NCI-H146 treated with DMSO at 0.1 percent for 48 hours (cell line): ENCODE data around the gene CRTAC1.

Experiments
- DNase-seq: peaks from one replicate; lab custom pipeline; 2025; ENCODE audit not compliant: unreplicated experiment; lab: John Stamatoyannopoulos, UW

Gene CRTAC1

DNA sequence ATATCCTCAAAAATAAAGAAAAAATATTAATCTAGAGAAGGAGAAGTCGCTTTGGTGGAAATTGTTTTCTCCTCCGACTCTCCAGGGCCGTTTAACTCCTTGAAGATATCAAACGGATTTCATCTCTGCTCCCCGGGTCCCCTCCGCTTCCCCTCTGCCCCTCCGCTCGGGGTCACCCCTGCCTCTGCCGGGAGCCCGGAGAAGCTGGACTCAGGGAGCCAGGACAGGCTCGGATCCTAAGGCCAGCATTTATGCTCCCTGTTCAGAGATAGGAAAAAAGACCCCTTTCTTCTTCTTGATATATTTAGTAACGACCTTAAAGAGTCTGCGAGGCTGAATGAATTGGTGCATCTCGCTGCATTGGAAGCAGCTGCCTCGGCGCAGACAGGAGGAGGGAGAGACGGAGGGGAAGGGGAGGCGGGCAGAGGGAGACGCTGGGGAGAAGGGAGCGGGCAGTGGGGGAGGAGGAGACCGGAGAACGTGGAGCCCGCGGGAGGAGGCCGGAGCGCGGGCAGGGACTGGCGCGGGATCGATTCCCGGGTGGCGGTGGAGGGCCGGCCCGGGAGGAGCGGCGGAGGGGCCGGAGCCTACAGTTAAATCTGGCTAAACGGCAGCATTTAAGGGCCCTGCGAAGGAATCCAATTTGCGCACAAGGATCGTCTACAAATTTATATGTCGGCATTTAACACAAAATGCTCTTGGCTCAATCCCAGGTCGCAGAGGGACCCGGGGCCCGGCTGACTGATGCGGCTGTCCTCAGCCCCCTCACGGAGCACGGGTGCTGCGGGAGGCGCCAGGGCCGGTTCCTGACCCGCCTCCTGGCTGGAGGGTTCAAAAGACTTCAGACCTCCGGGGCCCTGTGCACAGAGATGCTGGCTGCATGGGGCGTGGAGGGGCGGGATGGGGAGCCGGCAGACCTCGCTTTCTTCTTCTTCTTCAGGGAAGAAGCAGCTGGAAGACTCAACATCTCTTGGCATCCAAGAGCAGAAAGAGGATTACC is 55.6 kb downstream of the CRTAC1 start:
- DNase-seq = no peak

DNA sequence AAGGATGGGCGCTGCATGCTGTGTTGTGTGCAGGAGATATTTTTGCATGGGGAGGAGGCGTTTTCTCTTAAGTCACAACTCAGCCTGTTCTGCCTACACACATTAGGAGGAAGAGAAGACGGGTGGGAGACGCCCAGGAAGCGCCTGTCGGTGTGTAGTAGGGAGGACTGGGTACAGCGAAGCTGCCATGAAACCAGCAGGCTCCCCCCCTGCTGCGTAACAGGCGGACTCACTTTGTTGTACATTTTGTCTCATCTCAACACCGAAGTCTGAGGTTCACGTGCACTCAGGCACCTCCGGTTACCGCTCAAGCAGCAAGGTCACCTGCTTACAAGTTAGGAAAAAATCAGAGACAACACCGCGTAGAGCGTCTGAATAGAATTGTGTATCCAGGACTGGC is 56.3 kb downstream of the CRTAC1 start:
- no peak for DNase-seq

GRCh38 chr10:97969538-97970079 is 60.8 kb downstream of the CRTAC1 start:
- DNase-seq = no peak

- DNase-seq = no peak
Measured at GRCh38 chr10:97964748-97965147, 65.7 kb downstream of the CRTAC1 start.

DNA sequence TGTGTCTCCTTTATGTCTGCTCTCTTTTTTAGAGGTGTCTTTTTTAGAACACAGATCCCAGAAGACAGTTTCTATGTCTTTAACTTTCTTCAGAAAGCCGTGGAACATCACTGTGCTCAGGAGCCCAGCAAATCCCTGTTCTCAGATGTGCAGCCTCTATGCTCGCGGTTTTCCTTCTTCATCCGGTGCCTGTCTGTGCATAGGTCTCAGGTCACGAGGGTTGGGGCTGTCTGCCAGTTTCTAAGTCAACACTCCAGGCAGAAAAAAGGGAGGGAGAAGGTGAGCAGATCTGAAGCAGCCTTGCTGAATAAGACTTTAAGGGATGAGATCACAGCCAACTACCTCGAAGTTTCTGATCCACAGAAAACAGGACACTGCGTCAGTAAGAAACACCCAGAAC is 68.5 kb downstream of the CRTAC1 start:
- DNase-seq = no peak

- no peak for DNase-seq
Measured at GRCh38 chr10:97960269-97961056, 70.0 kb downstream of the CRTAC1 start.

DNA sequence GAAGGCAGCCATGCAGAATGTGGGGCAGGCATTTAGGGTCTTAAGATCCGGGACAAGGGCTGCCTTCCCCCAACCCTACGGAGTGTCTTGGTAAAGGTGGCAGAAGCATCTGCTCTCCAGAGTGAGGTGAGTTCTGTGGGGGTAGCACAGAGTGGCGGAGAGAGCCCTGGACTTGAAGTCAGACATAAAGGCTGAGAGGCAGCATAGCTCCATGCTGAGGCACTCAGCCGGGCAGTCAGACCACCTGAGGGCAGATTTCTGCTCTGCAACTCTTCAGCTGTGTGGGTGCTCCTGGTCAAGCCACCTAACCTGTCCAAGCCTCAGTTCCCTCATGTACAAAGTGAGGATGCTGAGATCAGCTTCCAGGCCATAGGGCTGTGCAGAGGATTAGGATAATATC is 81.0 kb downstream of the CRTAC1 start:
- DNase-seq = no peak

- DNase-seq = no peak
Measured at GRCh38 chr10:97948822-97949221, 81.6 kb downstream of the CRTAC1 start.

DNA sequence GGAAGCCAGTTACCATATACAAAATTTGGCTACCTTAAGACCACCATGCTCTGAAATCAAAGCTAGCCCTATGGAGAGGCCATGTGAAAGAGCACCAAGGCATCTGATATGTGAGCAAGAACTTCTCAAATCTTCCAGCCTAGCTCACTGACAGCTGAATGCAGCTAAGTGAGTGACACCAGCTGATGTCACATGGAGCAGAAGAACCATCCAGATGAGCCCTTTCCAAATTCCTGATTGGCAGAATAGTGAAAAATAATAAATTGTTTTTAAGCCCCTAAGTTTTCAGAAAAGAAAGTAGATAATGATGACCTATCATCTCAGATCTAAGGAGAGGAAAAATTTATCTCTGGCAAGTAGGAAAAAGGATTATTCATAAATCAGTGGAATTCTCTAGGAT is 85.6 kb downstream of the CRTAC1 start:
- no peak for DNase-seq

DNA sequence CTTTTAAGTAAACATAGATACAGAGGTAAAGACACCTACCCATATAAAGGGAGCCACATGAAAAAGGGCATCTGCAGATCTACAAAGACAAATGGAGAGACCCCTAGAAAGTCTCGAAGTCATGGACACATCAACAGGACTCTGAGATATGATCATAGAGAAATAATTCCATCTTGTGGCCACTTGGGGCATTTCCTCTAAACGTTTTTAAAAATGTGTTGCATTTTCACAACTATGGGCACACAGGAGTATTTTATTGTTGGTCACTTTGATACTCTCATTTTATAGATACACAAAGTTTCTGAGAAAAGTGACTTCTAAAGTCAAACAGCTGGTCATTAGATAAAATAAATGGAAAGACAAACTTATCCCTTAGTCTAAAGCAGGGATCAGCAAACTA is 87.1 kb downstream of the CRTAC1 start:
- no peak for DNase-seq

GRCh38 chr10:97940534-97940933 is 89.9 kb downstream of the CRTAC1 start:
- DNase-seq = no peak

GRCh38 chr10:97939446-97939990 is 90.9 kb downstream of the CRTAC1 start:
- no peak for DNase-seq

- DNase-seq = no peak
Measured at GRCh38 chr10:97937928-97938327, 92.5 kb downstream of the CRTAC1 start.

DNA sequence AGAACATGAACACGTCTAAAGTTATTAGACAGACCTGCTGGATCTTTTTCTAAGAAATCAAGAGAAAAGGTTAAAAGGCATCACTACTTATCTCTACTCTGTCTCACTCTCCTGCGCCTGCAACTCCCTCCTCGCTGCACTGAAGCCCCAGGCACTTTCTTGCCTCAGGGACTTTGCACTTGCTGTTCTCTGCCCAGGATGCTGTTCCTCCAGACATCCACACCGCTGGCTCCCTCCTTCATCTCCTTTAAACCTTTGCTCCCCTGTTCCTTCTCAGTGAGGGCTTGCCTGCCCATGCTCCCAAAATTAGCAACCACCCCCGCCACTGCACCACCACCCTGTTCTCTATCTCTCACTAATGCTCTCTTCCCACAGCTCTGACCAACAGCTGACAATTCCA is 93.4 kb downstream of the CRTAC1 start:
- DNase-seq = no peak

DNA sequence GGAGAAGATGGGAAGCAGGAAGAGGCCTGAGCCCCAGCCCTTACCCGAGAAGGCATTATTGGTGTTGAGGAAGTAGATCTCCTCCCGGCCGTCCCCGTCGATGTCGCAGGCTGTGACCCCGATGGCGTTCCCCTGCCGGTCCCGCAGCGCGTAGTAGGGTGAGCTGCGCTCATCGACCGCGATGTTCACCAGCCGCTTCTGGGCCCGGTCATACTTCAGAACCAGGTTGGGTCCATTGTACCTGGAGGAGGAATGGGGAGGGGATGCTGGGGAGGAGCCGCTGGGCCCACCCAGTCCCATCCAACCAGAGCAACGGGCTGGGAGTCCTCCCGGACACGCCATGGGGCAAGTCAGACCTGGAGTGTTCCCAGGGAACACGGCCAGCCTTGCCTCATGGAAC is 94.3 kb downstream of the CRTAC1 start:
- DNase-seq = no peak

DNA sequence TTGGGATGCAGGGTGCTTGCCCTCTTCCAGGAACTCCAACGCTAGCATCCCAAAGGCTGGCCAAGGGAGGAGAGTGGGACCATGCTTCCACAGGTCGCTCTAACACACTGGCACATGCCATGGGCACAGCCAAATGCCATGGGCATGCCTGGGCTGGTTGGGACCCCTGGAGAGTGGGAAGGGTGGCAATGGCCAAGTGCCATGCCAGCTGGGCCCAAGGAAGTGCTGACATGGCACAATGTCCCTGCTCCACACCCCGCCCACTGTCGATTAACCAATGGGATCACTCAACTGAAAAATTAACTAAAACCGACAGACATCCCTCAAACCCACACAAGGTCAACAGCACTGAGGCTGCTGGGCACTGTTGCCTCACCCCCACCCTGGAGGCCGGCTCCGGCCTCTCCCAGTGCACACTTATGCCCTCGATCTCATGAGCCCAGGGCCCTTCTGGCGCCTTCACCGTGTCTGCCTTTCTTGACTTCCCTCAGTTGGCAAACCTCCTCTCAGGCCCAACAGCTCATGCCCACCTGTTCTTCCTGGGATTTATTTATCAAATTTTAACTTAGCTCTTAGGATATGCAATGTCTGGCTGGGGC is 97.4 kb downstream of the CRTAC1 start:
- DNase-seq = no peak

- DNase-seq = no peak
Measured at GRCh38 chr10:97931041-97931440, 99.4 kb downstream of the CRTAC1 start.

DNA sequence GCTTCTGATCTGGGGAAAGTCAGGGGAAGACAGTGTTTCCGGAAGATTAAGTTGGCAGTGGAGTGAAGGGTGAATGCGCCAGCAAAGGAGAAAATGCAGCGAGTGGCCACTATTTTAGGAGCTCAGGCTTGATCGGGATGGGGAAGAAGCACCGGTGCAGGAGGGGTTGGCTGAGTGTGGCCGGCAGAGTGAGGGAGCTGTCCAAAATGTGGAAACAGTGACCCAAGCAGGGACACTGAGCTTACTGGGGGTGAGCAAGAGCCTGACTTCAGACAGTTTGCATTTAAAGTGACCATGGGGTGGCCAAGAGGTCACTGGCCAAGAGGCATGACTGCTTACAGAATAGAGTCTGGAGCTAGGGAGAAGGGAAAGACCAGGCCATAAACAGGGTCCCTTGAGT is 101.5 kb downstream of the CRTAC1 start:
- no peak for DNase-seq

DNA sequence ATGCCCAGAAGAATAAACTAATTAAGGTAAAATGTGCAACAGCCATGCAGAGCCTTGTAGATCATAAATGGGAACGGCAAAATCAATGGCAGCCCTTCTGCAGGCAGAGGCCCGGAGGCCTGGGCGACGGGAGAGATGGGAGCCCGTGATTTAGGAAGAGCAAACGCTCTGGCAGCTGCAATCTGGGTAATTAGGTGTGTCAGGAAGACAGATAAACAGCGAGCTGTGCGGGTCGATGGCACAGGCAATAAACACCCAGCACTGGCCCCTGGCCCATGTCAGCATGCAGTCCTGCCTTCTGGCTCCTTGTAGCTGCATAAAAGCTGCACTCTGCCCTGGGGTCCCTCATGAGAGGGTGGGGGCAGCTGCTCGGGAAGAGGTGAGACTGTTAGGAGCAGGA is 102.8 kb downstream of the CRTAC1 start:
- no peak for DNase-seq

GRCh38 chr10:97926055-97926454 is 104.4 kb downstream of the CRTAC1 start:
- DNase-seq = no peak

- DNase-seq = no peak
Measured at GRCh38 chr10:97925308-97925938, 105.0 kb downstream of the CRTAC1 start.
